Measurements from ENCODE around the gene RTCB.
"Not testable (repeated sequence)": the region's sequence is repeated elsewhere in the genome, so short reads cannot be mapped to it uniquely, and the experiment has no call there.

- not testable (repeated sequence) for TF ChIP-seq CTCF (IDR thresholded peaks at IDR 0.05); POLR2A (IDR thresholded peaks at IDR 0.05); POLR2AphosphoS5 (IDR thresholded peaks at IDR 0.05); EP300 (IDR thresholded peaks at IDR 0.05; ENCODE audit: low read depth)
Observed at GRCh38 chr22:32360096-32360495, 52.0 kb downstream of the RTCB start.
